ENCODE measurements around the gene COL5A2.

DNA sequence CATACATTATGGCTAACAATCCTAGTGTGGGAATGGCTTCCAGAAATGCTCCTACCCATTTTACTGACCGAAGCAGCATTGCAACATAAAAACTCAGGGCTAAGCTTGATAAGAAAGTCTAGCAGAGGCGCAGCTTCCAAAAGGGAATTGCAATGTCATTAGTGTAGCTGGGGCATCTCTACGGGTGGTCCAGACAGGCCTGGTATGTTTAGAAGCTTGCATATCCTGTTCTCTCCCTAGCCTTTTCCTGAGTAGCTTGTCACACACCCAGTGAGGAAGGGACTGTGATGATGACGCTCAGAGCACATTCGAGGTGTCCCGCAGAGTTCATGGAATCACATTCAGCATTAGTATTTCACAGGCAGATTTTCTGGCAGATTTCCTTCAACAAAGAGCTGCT, 38.0 kb upstream of the COL5A2 start:
- TF ChIP-seq, protein P1, sequence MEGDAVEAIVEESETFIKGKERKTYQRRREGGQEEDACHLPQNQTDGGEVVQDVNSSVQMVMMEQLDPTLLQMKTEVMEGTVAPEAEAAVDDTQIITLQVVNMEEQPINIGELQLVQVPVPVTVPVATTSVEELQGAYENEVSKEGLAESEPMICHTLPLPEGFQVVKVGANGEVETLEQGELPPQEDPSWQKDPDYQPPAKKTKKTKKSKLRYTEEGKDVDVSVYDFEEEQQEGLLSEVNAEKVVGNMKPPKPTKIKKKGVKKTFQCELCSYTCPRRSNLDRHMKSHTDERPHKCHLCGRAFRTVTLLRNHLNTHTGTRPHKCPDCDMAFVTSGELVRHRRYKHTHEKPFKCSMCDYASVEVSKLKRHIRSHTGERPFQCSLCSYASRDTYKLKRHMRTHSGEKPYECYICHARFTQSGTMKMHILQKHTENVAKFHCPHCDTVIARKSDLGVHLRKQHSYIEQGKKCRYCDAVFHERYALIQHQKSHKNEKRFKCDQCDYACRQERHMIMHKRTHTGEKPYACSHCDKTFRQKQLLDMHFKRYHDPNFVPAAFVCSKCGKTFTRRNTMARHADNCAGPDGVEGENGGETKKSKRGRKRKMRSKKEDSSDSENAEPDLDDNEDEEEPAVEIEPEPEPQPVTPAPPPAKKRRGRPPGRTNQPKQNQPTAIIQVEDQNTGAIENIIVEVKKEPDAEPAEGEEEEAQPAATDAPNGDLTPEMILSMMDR (IDR thresholded peaks at IDR 0.05; ENCODE audit: insufficient read depth, low read length, poor library complexity, severe bottlenecking): no peak
- TF ChIP-seq EZH2phosphoT487 (conservative IDR thresholded peaks at IDR 0.05; ENCODE audit: low read length): no peak
